NCI-H82 (cell line): ENCODE data around the gene CPNE4.
A peak's percentile ranks its signal among the peaks of the same experiment; 100 is the strongest.
"Not testable (repeated sequence)": the region's sequence is repeated elsewhere in the genome, so short reads cannot be mapped to it uniquely, and the experiment has no call there.

Experiments used
- DNase-seq: peaks from one replicate; lab custom pipeline; 2025; lab: John Stamatoyannopoulos, UW

CPNE4 gene

GRCh38 chr3:131535596-131535995 lies 499.2 kb downstream of the CPNE4 start:
- DNase-seq = no peak

GRCh38 chr3:131535131-131535530 lies 499.7 kb downstream of the CPNE4 start:
- no peak for DNase-seq

GRCh38 chr3:131532645-131533044 lies 502.2 kb downstream of the CPNE4 start:
- no peak for DNase-seq

GRCh38 chr3:131530843-131531242 lies 504.0 kb downstream of the CPNE4 start:
- no peak for DNase-seq

GRCh38 chr3:131530388-131530787 lies 504.4 kb downstream of the CPNE4 start:
- DNase-seq = no peak

GRCh38 chr3:131526801-131527347 lies 507.9 kb downstream of the CPNE4 start:
- DNase-seq = no peak

GRCh38 chr3:131518680-131519079 lies 516.1 kb downstream of the CPNE4 start:
- no peak for DNase-seq

GRCh38 chr3:131505421-131505820 lies 529.4 kb downstream of the CPNE4 start:
- no peak for DNase-seq

GRCh38 chr3:131503320-131503635 lies 531.5 kb downstream of the CPNE4 start:
- peak; percentile 29 for DNase-seq

- DNase-seq = peak; percentile 98
Measured at GRCh38 chr3:131502530-131503319, 532.1 kb downstream of the CPNE4 start, which contains the start of gene MRPL3. TSS of gene MRPL3 (minus strand) at chr3:131502971. CDS start at chr3:131502821, 150 bp downstream.

- peak; percentile 42 for DNase-seq
Measured at GRCh38 chr3:131501949-131502348, 532.9 kb downstream of the CPNE4 start.

- DNase-seq = no peak
Measured at GRCh38 chr3:131494706-131495105, 540.1 kb downstream of the CPNE4 start.

GRCh38 chr3:131491775-131492174 lies 543.0 kb downstream of the CPNE4 start:
- no peak for DNase-seq

- no peak for DNase-seq
Measured at GRCh38 chr3:131491084-131491483, 543.7 kb downstream of the CPNE4 start.

- DNase-seq = not testable (repeated sequence)
Measured at GRCh38 chr3:131486545-131486944, 548.3 kb downstream of the CPNE4 start.

- DNase-seq = no peak
Measured at GRCh38 chr3:131485119-131485518, 549.7 kb downstream of the CPNE4 start.

- DNase-seq = no peak
Measured at GRCh38 chr3:131484496-131485111, 550.2 kb downstream of the CPNE4 start.
